ENCODE measurements around the gene CMYA5. TPM values are rescaled to one million over a fixed set of nuclear protein-coding genes. Genes with fewer than 3 reads are reported as not detected.

Gene CMYA5
- total RNA-seq, 2 experiments from 2014 or later, result 0.20 to 0.22 TPM

DNA sequence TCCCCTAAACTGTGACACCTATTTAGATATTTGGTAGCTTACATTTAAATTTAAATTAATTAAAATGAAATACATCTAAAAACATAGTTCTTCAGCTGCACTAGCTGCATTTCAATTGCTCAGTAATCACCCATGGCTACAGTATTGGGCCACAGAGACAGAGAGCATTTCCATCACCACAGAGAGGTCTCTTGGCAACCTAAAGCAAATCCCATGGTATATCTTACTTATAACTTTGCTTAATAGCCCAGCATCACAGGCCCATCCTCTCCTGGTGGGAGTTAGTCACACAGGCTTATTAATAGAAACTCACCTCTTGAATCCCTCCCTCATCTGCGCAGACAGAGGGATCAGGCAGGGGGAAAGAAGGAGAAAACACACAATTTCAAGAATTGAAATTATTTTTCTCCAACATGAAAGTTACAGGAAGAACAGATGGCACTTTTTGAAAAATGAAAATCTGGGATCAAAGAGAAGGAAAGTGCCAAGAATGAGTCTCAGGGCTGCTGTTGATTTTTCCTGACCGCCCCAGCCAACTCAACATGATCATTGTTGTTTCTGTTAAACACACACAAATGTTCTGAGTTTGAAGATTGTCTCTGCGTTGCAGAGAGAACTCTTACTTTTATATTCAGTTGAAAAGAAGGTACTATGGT is 144.6 kb downstream of the CMYA5 start:
- no peak overlapping the region for H3K27ac ChIP-seq (ENCODE audit: low read depth in 1 of 2, low read length in 2 of 2)
- H3K36me3 Mint-ChIP-seq (ENCODE audit: low read depth), result no peaks in the 10 kb centered on the region
- H3K27ac Mint-ChIP-seq, result no peak overlapping the region
- DNase-seq (no peak), ATAC-seq (ENCODE audit: poor library complexity) (no peak)
- H3K4me1 Mint-ChIP-seq (ENCODE audit: low read depth), result no peaks in the 10 kb centered on the region
- no peak overlapping the region for H3K4me3 ChIP-seq (ENCODE audit: low read length)
- intact Hi-C loops (cut with DNase I, micrococcal nuclease), result no loop called here
- ChIA-PET CTCF (no interaction called here), POLR2A (no interaction called here)
- H3K36me3 ChIP-seq (ENCODE audit: insufficient read depth, low read length), result no peaks in the 10 kb centered on the region
- no peaks in the 10 kb centered on the region for H3K9me3 Mint-ChIP-seq
- TF ChIP-seq CTCF (IDR thresholded peaks at IDR 0.05), result no peak
- no peaks in the 10 kb centered on the region for H3K4me1 ChIP-seq (ENCODE audit: insufficient read depth, low read length)
- peaks cover 6% of the 10 kb centered on the region for H3K27me3 Mint-ChIP-seq
- no peak overlapping the region for H3K4me3 Mint-ChIP-seq
- no peaks in the 10 kb centered on the region for H3K9me3 ChIP-seq (ENCODE audit: control insufficient read depth in 1 of 2, insufficient read depth in 1 of 2, low read length in 2 of 2)
- H3K27me3 ChIP-seq (ENCODE audit: control insufficient read depth in 1 of 2, insufficient read depth in 2 of 2, low read length in 2 of 2), result peaks cover 3 to 6% of the 10 kb centered on the region in 2 experiments

DNA sequence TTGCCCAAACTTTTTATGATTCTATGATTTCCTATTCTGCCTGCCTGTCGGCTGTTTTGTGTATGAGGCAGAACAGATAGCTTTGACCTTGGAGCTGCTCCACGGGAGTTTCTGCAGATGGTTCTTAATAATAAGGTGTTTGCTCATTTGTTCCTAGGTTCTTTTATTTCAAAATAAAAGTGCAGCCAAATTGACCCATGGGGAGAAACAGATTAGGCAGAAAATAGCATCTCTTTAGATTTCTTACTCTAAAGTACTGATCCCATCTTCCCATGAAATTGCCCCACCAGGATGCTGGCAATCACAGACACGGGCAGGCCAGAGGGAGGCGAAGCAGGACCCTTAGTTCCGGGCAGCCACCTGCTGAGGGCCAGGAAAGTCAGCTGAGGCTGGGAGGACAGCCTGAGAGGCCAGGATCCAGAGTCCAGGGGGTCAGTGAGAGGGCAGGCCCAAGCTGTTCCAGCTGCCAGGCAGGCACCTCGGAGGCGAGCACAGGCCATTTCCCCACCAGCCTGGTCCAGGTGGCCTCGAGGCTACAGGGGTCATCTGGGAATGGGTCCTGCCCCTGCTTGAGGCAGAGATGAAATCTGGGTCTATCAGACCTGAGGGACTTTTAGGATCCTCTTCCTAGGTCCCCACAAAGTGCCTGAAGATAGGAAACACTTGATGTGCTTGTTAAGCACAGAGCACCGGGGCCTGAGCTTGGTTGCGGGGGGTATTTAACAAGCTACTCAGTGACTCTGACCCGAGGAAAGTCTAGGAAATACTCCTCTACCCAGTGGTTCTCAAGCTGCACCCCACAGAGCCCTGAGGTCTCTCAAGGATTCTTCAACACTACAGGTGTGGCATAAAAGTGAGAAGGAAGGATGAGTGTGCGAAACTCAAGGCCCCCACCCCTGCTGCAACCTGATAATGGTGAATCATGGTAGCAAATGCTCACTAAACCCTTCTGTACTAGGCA is 145.4 kb downstream of the CMYA5 start:
- no peak overlapping the region for H3K27ac Mint-ChIP-seq
- H3K27ac ChIP-seq (ENCODE audit: low read depth in 1 of 2, low read length in 2 of 2), result no peak overlapping the region
- no peak for TF ChIP-seq CTCF (IDR thresholded peaks at IDR 0.05)
- H3K4me1 ChIP-seq (ENCODE audit: insufficient read depth, low read length), result no peaks in the 10 kb centered on the region
- CTCF ChIA-PET, result no interaction called here
- POLR2A ChIA-PET, result no interaction called here
- no peak for DNase-seq
- no peaks in the 10 kb centered on the region for H3K36me3 Mint-ChIP-seq (ENCODE audit: low read depth)
- H3K4me3 ChIP-seq (ENCODE audit: low read length), result no peak overlapping the region
- H3K36me3 ChIP-seq (ENCODE audit: insufficient read depth, low read length), result no peaks in the 10 kb centered on the region
- intact Hi-C loops (cut with DNase I, micrococcal nuclease), result no loop called here
- H3K9me3 Mint-ChIP-seq, result no peaks in the 10 kb centered on the region
- no peak overlapping the region for H3K4me3 Mint-ChIP-seq
- H3K9me3 ChIP-seq (ENCODE audit: control insufficient read depth in 1 of 2, insufficient read depth in 1 of 2, low read length in 2 of 2), result no peaks in the 10 kb centered on the region
- no peaks in the 10 kb centered on the region for H3K4me1 Mint-ChIP-seq (ENCODE audit: low read depth)
- H3K27me3 ChIP-seq (ENCODE audit: control insufficient read depth in 1 of 2, insufficient read depth in 2 of 2, low read length in 2 of 2), result peaks cover under 1 to 4% of the 10 kb centered on the region in 2 experiments
- ATAC-seq (ENCODE audit: poor library complexity), result no peak
- H3K27me3 Mint-ChIP-seq, result peaks cover 4% of the 10 kb centered on the region

- Mint-ChIP-seq H3K27ac (no peak overlapping the region), H3K9me3 (no peaks in the 10 kb centered on the region), H3K27me3 (peaks cover 21% of the 10 kb centered on the region), H3K36me3 (ENCODE audit: low read depth) (no peaks in the 10 kb centered on the region), H3K4me3 (no peak overlapping the region), H3K4me1 (ENCODE audit: low read depth) (no peaks in the 10 kb centered on the region)
- Histone ChIP-seq H3K9me3 (ENCODE audit: control insufficient read depth in 1 of 2, insufficient read depth in 1 of 2, low read length in 2 of 2) (no peaks in the 10 kb centered on the region), H3K27me3 (ENCODE audit: control insufficient read depth in 1 of 2, insufficient read depth in 2 of 2, low read length in 2 of 2) (no peaks in the 10 kb centered on the region), H3K4me1 (ENCODE audit: insufficient read depth, low read length) (no peaks in the 10 kb centered on the region), H3K36me3 (ENCODE audit: insufficient read depth, low read length) (no peaks in the 10 kb centered on the region), H3K27ac (ENCODE audit: low read depth in 1 of 2, low read length in 2 of 2) (no peak overlapping the region), H3K4me3 (ENCODE audit: low read length) (no peak overlapping the region)
- ATAC-seq (ENCODE audit: poor library complexity) (no peak), DNase-seq (no peak)
- no peak for TF ChIP-seq CTCF (IDR thresholded peaks at IDR 0.05)
- POLR2A ChIA-PET, result no interaction called here
- intact Hi-C loops (cut with DNase I, micrococcal nuclease), result no loop called here
- CTCF ChIA-PET, result interaction anchor here (0.6 kb wide), 1 partner anchor 230 kb away, joined by 3 read pairs; no protein-coding TSS in a partner anchor
Measured at GRCh38 chr5:79837761-79838551, 148.3 kb downstream of the CMYA5 start.
